HG03025 (cell line): ENCODE measurements around the gene CLDN17.

ENCODE experiments used
- ATAC-seq: cut with Tn5 transposase; IDR thresholded peaks from one replicate; pipeline ENCODE4 v1.9.1; 2021; ENCODE audit warnings: mild to moderate bottlenecking, moderate library complexity; ENCODE audit not compliant: unreplicated experiment, low FRiP score

Gene CLDN17

DNA sequence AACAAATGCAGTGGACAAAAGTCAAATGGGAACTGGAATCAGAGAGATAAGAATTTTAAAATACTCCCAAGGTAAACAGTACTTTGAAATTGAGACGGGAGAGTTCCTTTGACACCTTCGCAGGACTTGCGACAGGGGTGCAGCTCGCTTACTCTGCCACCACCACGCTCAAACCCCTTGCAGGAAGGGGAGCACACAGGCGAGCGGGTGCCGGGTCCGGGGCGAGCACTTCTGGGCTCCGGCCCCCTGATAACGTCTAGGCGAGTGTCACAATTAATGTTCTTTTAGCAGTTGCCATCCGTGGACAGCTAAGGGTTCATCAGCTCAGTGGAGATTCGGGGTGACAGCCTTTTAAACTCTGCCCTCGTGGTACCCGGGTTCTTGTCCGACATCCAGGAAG is 37.4 kb downstream of the CLDN17 start:
- no peak for ATAC-seq

DNA sequence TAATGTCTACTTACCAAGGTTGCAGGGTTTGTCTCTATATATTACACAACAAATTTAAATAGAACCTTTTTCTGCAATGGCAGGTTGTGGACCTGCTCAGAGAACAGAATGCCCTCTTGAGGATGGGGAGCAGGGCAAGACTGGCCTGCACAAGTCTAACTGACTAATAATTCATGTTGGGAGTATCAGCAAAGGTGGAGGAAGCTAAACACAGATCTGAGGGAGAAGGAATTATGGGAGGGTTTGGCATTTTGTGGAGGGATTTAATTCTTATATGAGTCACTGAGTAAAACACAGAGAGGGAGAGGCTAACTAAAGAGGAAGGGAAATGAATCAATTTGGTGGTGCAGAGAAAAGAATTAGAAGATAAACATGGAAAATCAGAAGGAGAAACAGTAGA is 40.0 kb downstream of the CLDN17 start:
- no peak for ATAC-seq

DNA sequence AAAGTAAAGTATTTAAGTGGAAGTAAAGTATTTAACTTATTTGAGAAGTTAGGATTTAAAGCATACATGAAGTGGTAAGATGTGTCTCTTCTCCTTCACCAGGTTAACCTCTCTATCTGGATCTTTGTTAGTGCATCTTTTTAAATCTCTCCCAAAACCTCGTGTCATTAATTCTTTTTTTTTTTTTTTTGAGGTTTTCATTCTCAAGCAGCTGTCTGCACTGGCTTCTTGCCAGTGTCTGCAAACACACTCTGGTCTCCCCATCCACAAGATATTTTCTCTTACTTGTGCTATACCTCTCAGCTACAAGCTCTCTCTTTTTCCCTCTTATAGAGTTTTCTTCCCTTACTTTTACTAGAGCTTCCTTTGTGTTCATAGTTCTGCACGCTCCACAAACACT is 49.0 kb downstream of the CLDN17 start:
- no peak for ATAC-seq

DNA sequence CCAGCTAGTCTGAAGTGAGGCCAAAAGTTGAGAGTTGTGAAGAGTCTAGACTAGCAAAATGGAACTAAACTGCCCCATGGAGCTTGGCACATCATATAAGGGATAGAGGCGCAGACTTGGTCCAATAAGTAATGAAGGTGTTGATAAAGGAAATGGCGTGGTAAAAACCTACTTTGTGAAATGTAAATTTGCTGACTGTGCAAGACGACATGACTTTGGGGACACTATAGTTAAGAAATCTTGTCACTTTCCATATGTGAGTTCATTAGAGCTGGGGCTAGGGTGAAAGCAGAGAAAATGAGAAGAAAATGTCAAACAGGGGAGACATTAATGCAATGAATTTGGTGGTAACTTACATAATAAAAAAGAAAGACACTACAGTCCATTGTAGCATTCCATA is 50.1 kb downstream of the CLDN17 start:
- ATAC-seq: no peak
